Erythroblast (primary cell): ENCODE measurements around the gene METTL6.

ENCODE experiments used
- GATA1 ChIP-seq: IDR thresholded peaks from 2 replicates; pipeline ENCODE4 v1.6.1; 2011; ENCODE audit warnings: low read depth, mild to moderate bottlenecking, control low read depth, low read length, moderate library complexity
- POLR2A ChIP-seq: IDR thresholded peaks from 2 replicates; pipeline ENCODE4 v1.6.1; 2011; ENCODE audit warnings: mild to moderate bottlenecking, low read length

- TF ChIP-seq POLR2A (no peak), GATA1 (no peak)
Measured at GRCh38 chr3:15367059-15367458, 60.3 kb downstream of the METTL6 start.
